DND-41 (cell line): ENCODE measurements around the gene MYB.
A peak's percentile ranks its signal among the peaks of the same experiment; 100 is the strongest.

Source experiments
- ATAC-seq: fragments of 200-7000 bp; cut with Tn5 transposase; 3 replicates; pipeline ENCODE4 v1.9.1; 2021; ENCODE audit warnings: low read depth; ENCODE audit not compliant: insufficient read depth
- DNase-seq: peaks from one replicate; pipeline ENCODE4 v3.0.0-alpha.2; 2020
- H2AFZ ChIP-seq: 2 replicates; pipeline ENCODE4 v1.6.0; 2012; ENCODE audit warnings: low read depth, low read length
- H3K27ac ChIP-seq: 2 replicates; pipeline ENCODE4 v1.5.1; 2012; ENCODE audit warnings: low read length, inconsistent platforms
- H3K27me3 ChIP-seq: fragments of 200-600 bp; sonication (generic); 2 replicates; pipeline ENCODE4 v1.6.0; 2012; ENCODE audit warnings: low read length, mild to moderate bottlenecking, inconsistent platforms; ENCODE audit not compliant: insufficient read depth, poor library complexity
- H3K36me3 ChIP-seq: 2 replicates; pipeline ENCODE4 v1.5.1; 2012; ENCODE audit warnings: low read length, inconsistent platforms; ENCODE audit not compliant: insufficient read depth
- H3K4me1 ChIP-seq: 2 replicates; pipeline ENCODE4 v1.5.1; 2012; ENCODE audit warnings: mild to moderate bottlenecking, low read length; ENCODE audit not compliant: insufficient read depth
- H3K4me2 ChIP-seq: 2 replicates; pipeline ENCODE4 v1.6.0; 2012; ENCODE audit warnings: mild to moderate bottlenecking, moderate library complexity, low read length, inconsistent platforms; ENCODE audit not compliant: insufficient read depth
- H3K4me3 ChIP-seq, 2 experiments: fragments of 200-600 bp in 1 of 2; shearing (Covaris generic) in 1 of 2; 2 replicates each; pipeline ENCODE4 v1.5.1; 2012 to 2016; ENCODE audit warnings: inconsistent platforms in 2 of 2, low read length in 2 of 2, mild to moderate bottlenecking in 2 of 2, low read depth in 1 of 2, moderate library complexity in 1 of 2
- H3K79me2 ChIP-seq: 2 replicates; pipeline ENCODE4 v1.6.0; 2012; ENCODE audit warnings: low read length, inconsistent platforms; ENCODE audit not compliant: insufficient read depth
- H3K9ac ChIP-seq: 2 replicates; pipeline ENCODE4 v1.6.0; 2012; ENCODE audit warnings: low read depth, mild to moderate bottlenecking, inconsistent platforms, low read length, moderate library complexity
- H3K9me3 ChIP-seq: 2 replicates; pipeline ENCODE4 v1.5.1; 2012; ENCODE audit warnings: low read length, moderate library complexity, mild to moderate bottlenecking, inconsistent platforms; ENCODE audit not compliant: insufficient read depth, severe bottlenecking
- H4K20me1 ChIP-seq: 2 replicates; pipeline ENCODE4 v1.6.0; 2012; ENCODE audit warnings: low read length; ENCODE audit not compliant: insufficient read depth
- EZH2 ChIP-seq: IDR thresholded peaks from 3 replicates; pipeline ENCODE4 v1.6.1; 2012; ENCODE audit warnings: borderline replicate concordance, low read depth, mild to moderate bottlenecking, moderate library complexity, low read length, inconsistent platforms; ENCODE audit not compliant: severe bottlenecking
- TF ChIP-seq, protein P1 (sequence below): IDR thresholded peaks from 2 replicates; pipeline ENCODE4 v1.5.1; 2012; ENCODE audit warnings: borderline replicate concordance, low read length, moderate library complexity, mild to moderate bottlenecking; ENCODE audit not compliant: poor library complexity, severe bottlenecking; ENCODE audit errors: extremely low read depth

Gene MYB

DNA sequence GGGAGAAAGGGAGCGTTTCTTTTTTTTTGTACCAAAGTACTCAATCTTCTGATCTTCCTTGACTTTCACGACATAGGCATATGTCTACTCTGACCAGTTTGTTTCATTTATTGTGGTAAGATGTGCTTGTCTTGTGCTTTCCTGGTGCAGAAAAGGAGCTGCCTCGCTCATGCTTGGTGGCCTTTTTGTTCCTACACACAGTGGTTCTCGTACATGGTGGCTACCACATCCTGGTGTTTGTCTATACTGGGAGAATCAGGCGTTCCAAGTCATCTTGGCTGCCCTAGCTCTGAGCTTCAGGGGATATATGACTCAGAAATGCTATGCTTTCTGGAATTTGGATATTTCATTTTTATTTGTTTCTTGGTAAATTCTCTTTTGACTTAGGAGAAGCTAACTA lies 31.8 kb downstream of the MYB start:
- DNase-seq = no peak
- peaks cover 100% of the 10 kb centered on the region for H3K36me3 ChIP-seq

DNA sequence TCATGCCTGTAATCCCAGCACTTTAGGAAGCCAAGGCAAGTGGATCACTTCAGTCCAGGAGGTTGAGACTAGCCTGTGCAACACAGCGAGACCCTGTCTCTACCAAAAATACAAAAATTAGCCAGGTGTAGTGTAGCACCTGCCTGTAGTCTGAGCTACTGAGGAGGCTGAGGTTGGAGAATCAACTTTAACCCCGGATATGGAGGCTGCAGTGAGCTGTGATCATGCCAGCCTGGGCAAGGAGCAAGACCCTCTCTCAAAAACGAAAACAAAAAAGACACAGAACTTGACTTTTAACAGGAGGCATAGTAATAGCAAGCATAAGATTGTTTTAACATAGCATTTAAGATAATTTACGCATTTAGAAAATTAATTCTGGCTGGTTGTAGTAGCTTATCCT lies 32.5 kb downstream of the MYB start:
- ATAC-seq = no peak
- Histone ChIP-seq H3K9me3 (no peaks in the 10 kb centered on the region), H3K4me3 (no peak overlapping the region), H3K79me2 (peaks cover 68% of the 10 kb centered on the region), H3K27ac (peak overlapping the region; percentile 67), H4K20me1 (peaks cover 14% of the 10 kb centered on the region; the same call in 1 of the 2 replicates), H3K27me3 (no peaks in the 10 kb centered on the region), H3K4me1 (peaks cover 5% of the 10 kb centered on the region), H3K4me2 (no peak overlapping the region), H2AFZ (no peak overlapping the region), H3K36me3 (peaks cover 100% of the 10 kb centered on the region), H3K9ac (no peak overlapping the region)
- TF ChIP-seq, protein P1, sequence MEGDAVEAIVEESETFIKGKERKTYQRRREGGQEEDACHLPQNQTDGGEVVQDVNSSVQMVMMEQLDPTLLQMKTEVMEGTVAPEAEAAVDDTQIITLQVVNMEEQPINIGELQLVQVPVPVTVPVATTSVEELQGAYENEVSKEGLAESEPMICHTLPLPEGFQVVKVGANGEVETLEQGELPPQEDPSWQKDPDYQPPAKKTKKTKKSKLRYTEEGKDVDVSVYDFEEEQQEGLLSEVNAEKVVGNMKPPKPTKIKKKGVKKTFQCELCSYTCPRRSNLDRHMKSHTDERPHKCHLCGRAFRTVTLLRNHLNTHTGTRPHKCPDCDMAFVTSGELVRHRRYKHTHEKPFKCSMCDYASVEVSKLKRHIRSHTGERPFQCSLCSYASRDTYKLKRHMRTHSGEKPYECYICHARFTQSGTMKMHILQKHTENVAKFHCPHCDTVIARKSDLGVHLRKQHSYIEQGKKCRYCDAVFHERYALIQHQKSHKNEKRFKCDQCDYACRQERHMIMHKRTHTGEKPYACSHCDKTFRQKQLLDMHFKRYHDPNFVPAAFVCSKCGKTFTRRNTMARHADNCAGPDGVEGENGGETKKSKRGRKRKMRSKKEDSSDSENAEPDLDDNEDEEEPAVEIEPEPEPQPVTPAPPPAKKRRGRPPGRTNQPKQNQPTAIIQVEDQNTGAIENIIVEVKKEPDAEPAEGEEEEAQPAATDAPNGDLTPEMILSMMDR = no peak
- TF ChIP-seq EZH2 = no peak
- no peak for DNase-seq

More for the DNA sequence above, 31.8 kb downstream of the MYB start:
- H3K4me1 ChIP-seq = peaks cover 5% of the 10 kb centered on the region
- no peaks in the 10 kb centered on the region for H3K9me3 ChIP-seq
- H3K9ac ChIP-seq = peak overlapping the region; percentile 8; the same call in 1 of the 2 replicates
- peaks cover 75% of the 10 kb centered on the region for H3K79me2 ChIP-seq
- no peak overlapping the region for H2AFZ ChIP-seq
- TF ChIP-seq, protein P1 = no peak
- TF ChIP-seq EZH2 = no peak
- H3K27me3 ChIP-seq = no peaks in the 10 kb centered on the region
- ATAC-seq = peak; percentile 50
- peaks cover 14% of the 10 kb centered on the region; the same call in 1 of the 2 replicates for H4K20me1 ChIP-seq
- H3K4me2 ChIP-seq = no peak overlapping the region
- H3K4me3 ChIP-seq = no peak overlapping the region
- H3K27ac ChIP-seq = peak overlapping the region; percentile 67

DNA sequence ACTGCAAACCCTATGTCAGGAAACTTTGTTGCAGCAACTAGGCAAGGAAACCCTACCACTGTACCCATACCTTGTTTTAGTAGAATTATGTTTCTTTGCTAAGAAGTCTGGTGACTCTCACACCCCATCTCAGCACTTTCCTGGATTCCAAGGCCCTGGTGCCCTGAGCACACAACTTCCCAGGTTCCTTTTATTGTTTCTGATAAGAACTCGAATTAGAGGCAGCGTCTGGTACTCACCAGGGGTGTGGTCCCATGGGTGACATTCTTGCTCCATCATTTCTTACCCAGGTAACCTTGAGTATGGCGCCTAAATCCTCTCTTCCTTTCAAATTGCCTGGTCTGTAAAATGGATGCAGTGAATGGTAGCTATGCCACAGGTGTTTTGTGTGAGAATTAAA lies 34.1 kb downstream of the MYB start:
- H3K4me2 ChIP-seq = no peak overlapping the region
- H3K4me3 ChIP-seq = no peak overlapping the region
- no peak for DNase-seq
- H4K20me1 ChIP-seq = peaks cover 9% of the 10 kb centered on the region; the same call in 1 of the 2 replicates
- peaks cover 100% of the 10 kb centered on the region for H3K36me3 ChIP-seq
- no peaks in the 10 kb centered on the region for H3K27me3 ChIP-seq
- H3K27ac ChIP-seq = peak overlapping the region; percentile 61
- no peak overlapping the region for H3K9ac ChIP-seq
- no peak overlapping the region for H2AFZ ChIP-seq
- H3K4me1 ChIP-seq = no peaks in the 10 kb centered on the region
- ATAC-seq = no peak
- peaks cover 53% of the 10 kb centered on the region for H3K79me2 ChIP-seq
- H3K9me3 ChIP-seq = no peaks in the 10 kb centered on the region
- no peak for TF ChIP-seq EZH2
- TF ChIP-seq, protein P1 = no peak
